GM23338 (cell line): ENCODE data around the gene RXFP3. TPM values are rescaled to one million over a fixed set of nuclear protein-coding genes. Genes with fewer than 3 reads are reported as not detected.

Experiments used
- ATAC-seq: fragments of 200-7000 bp; cut with Tn5 transposase; 3 replicates; pipeline ENCODE4 v1.9.1; 2020
- DNase-seq: peaks from one replicate; pipeline ENCODE4 v3.0.0-alpha.2; 2015; ENCODE audit warnings: low spot score
- H2AFZ ChIP-seq: fragments of 200-600 bp; sonication (generic); 2 replicates; pipeline ENCODE4 v1.8.0; 2016; ENCODE audit warnings: antibody characterized with exemption, mild to moderate bottlenecking, moderate library complexity
- H3F3A ChIP-seq: fragments of 200-600 bp; sonication (generic); replicated peaks from 2 replicates; pipeline ENCODE4 v1.8.0; 2017; ENCODE audit warnings: antibody characterized with exemption, mixed run types, low read depth
- H3K27ac ChIP-seq: fragments of 200-600 bp; sonication (generic); 2 replicates; pipeline ENCODE4 v1.6.1; 2016; ENCODE audit warnings: low read depth
- H3K27me3 ChIP-seq: fragments of 200-600 bp; sonication (generic); 2 replicates; pipeline ENCODE4 v1.8.0; 2016; ENCODE audit warnings: mild to moderate bottlenecking, mixed run types, moderate library complexity; ENCODE audit not compliant: insufficient read depth
- H3K36me3 ChIP-seq: fragments of 200-600 bp; sonication (generic); 2 replicates; pipeline ENCODE4 v1.8.0; 2016; ENCODE audit warnings: mild to moderate bottlenecking; ENCODE audit not compliant: insufficient read depth
- H3K4me1 ChIP-seq: fragments of 200-600 bp; sonication (generic); 2 replicates; pipeline ENCODE4 v1.8.0; 2016; ENCODE audit warnings: mild to moderate bottlenecking, moderate library complexity; ENCODE audit not compliant: insufficient read depth
- H3K4me2 ChIP-seq: fragments of 200-600 bp; sonication (generic); 2 replicates; pipeline ENCODE4 v1.7.1; 2017; ENCODE audit warnings: mixed run types
- H3K4me3 ChIP-seq: fragments of 200-600 bp; sonication (generic); 2 replicates; pipeline ENCODE4 v1.6.1; 2016; ENCODE audit warnings: mixed run types
- H3K79me2 ChIP-seq: fragments of 200-600 bp; sonication (generic); replicated peaks from 2 replicates; pipeline ENCODE4 v1.8.0; 2017; ENCODE audit warnings: mild to moderate bottlenecking; ENCODE audit not compliant: insufficient read depth
- H3K9me2 ChIP-seq: fragments of 200-600 bp; sonication (generic); 2 replicates; pipeline ENCODE4 v1.8.0; 2017; ENCODE audit not compliant: insufficient read depth
- H4K20me1 ChIP-seq: fragments of 200-600 bp; sonication (generic); replicated peaks from 2 replicates; pipeline ENCODE4 v1.8.0; 2017; ENCODE audit warnings: mild to moderate bottlenecking; ENCODE audit not compliant: insufficient read depth
- H3K27ac Mint-ChIP-seq: 2 replicates; pipeline ENCODE4 v1.8.0; 2020; ENCODE audit warnings: inconsistent platforms, mild to moderate bottlenecking, moderate library complexity, mixed read lengths
- H3K27me3 Mint-ChIP-seq: 3 replicates; pipeline ENCODE4 v1.8.0; 2022; ENCODE audit warnings: low read depth, mild to moderate bottlenecking, moderate library complexity, mixed read lengths, inconsistent platforms; ENCODE audit not compliant: insufficient read depth, poor library complexity
- H3K36me3 Mint-ChIP-seq: 3 replicates; pipeline ENCODE4 v1.8.0; 2021; ENCODE audit warnings: low read depth, mild to moderate bottlenecking, inconsistent platforms, moderate library complexity, mixed read lengths
- H3K4me1 Mint-ChIP-seq: 3 replicates; pipeline ENCODE4 v1.8.0; 2020; ENCODE audit warnings: mild to moderate bottlenecking, inconsistent platforms, mixed read lengths
- H3K4me3 Mint-ChIP-seq: 3 replicates; pipeline ENCODE4 v1.8.0; 2021; ENCODE audit warnings: moderate library complexity, mild to moderate bottlenecking, inconsistent platforms, mixed read lengths
- H3K9me3 Mint-ChIP-seq: 3 replicates; pipeline ENCODE4 v1.8.0; 2020; ENCODE audit warnings: moderate library complexity, mild to moderate bottlenecking, inconsistent platforms, mixed read lengths
- EZH2 ChIP-seq: fragments of 200-600 bp; sonication (generic); IDR thresholded peaks from one replicate; pipeline ENCODE4 v1.8.0; 2017; ENCODE audit warnings: antibody characterized with exemption, mild to moderate bottlenecking, low read depth; ENCODE audit not compliant: unreplicated experiment
- EZH2phosphoT487 ChIP-seq: fragments of 200-600 bp; sonication (generic); IDR thresholded peaks from one replicate; pipeline ENCODE4 v1.8.1; 2018; ENCODE audit warnings: antibody characterized with exemption; ENCODE audit not compliant: unreplicated experiment
- NANOG ChIP-seq: IDR thresholded peaks from 2 replicates; pipeline ENCODE4 v1.6.1; 2016; ENCODE audit warnings: antibody characterized with exemption, borderline replicate concordance
- STAT1 ChIP-seq: IDR thresholded peaks from one replicate; pipeline ENCODE4 v1.6.1; 2016; ENCODE audit warnings: antibody characterized with exemption; ENCODE audit not compliant: unreplicated experiment
- ZNF114 ChIP-seq: fragments of 250-450 bp; sonication (Bioruptor Pico); IDR thresholded peaks from 2 replicates; pipeline ENCODE4 v1.5.0; 2020; ENCODE audit warnings: mild to moderate bottlenecking, moderate library complexity
- ZNF331 ChIP-seq: fragments of 250-450 bp; sonication (Bioruptor Pico); IDR thresholded peaks from 2 replicates; pipeline ENCODE4 v1.5.0; 2020; ENCODE audit warnings: low read depth, mild to moderate bottlenecking, moderate library complexity
- ZNF462 ChIP-seq: fragments of 250-450 bp; sonication (Bioruptor Pico); IDR thresholded peaks from 2 replicates; pipeline ENCODE4 v1.5.0; 2020; ENCODE audit warnings: mild to moderate bottlenecking, moderate library complexity
- polyA plus RNA-seq: library from polyadenylated mRNA; unstranded; fragments of >200 nt; fragmentation: Nextera tagmentation; extraction: Ambion mirVana; gene quantifications from 2 replicates; pipeline ENCODE4 v1.2.1, GENCODE V29; 2016
- total RNA-seq: library from RNA; depleted of rRNA; stranded (reverse); fragments of >200 nt; shearing (Covaris generic); gene quantifications from 2 replicates; pipeline ENCODE4 v1.2.3, GENCODE V29; 2014

Gene RXFP3
- total and polyA plus RNA-seq, 2 experiments from 2014 or later = not detected

- Histone ChIP-seq H2AFZ (no peak overlapping the region), H3K4me3 (peak overlapping the region; percentile 11), H3K27ac (peak overlapping the region; percentile 83), H3K9me2 (peaks cover 9% of the 10 kb centered on the region; the same call in 1 of the 2 replicates), H3K36me3 (no peaks in the 10 kb centered on the region), H3K4me1 (peaks cover 55% of the 10 kb centered on the region), H3K27me3 (no peaks in the 10 kb centered on the region), H4K20me1 (no peaks in the 10 kb centered on the region), H3K4me2 (peak overlapping the region; percentile 52), H3F3A (no peaks in the 10 kb centered on the region; the same call in 1 of the 2 replicates), H3K79me2 (no peaks in the 10 kb centered on the region)
- DNase-seq (peak; percentile 63), ATAC-seq (peak; percentile 75)
- no peaks in the 10 kb centered on the region; the same call in 2 of the 3 replicates for H3K9me3 Mint-ChIP-seq
- H3K27me3 Mint-ChIP-seq = no peaks in the 10 kb centered on the region
- peaks cover 45% of the 10 kb centered on the region for H3K4me1 Mint-ChIP-seq
- no peaks in the 10 kb centered on the region for H3K36me3 Mint-ChIP-seq
- H3K27ac Mint-ChIP-seq = peak overlapping the region; percentile 70; the same call in 1 of the 2 replicates
- H3K4me3 Mint-ChIP-seq = peak overlapping the region; percentile 20; the same call in 1 of the 3 replicates
- TF ChIP-seq NANOG (no peak; the same call in 1 of the 2 replicates), STAT1 (no peak), ZNF462 (CRISPR knock-in tag) (peak; percentile 92), EZH2phosphoT487 (no peak), ZNF331 (CRISPR knock-in tag) (no peak), ZNF114 (CRISPR knock-in tag) (no peak), EZH2 (no peak)
Observed at GRCh38 chr5:33978306-33978705, 42.1 kb downstream of the RXFP3 start.
